ENCODE measurements around the gene HAO1.

HAO1 gene

DNA sequence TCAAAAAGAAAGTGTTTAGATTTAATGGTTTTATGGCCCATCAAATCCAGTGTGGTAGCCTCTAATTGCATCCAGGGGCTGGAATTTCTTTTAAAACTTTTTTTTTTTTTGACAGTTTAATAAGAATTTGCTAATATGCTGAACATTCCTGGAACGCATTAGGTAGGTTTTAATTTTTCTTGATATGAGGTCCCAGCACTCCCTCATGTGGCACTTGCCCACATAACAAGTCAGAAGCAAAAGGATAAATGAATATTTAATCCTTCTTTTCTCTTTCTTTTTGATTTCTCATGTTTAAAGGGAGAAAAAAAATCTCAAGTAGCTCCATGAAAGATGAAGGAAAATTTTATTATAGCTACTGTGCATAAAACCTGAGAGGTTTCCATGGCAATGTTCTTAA is 13.5 kb downstream of the HAO1 start:
- DNase-seq (ENCODE audit: low spot score): peak; percentile 40

DNA sequence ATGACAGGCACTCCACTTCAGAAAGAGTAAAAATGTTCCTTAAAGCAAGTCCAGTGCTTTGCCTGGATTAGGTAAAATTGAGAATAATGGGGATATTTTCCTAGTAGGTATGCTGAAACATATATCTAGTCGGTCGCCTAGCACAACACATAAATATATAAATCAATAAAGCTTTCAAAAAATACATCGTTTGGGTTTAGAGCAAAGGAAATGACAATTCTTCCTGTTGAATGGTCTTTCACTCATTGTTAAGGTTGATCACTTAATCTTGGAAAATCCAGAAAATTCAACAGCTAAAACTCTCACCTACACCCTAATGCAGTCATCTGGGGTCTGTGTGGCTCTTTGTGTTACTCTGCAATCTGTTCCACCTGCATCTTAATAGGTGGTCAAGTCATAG is 13.9 kb downstream of the HAO1 start:
- no peak for DNase-seq (ENCODE audit: low spot score)

DNA sequence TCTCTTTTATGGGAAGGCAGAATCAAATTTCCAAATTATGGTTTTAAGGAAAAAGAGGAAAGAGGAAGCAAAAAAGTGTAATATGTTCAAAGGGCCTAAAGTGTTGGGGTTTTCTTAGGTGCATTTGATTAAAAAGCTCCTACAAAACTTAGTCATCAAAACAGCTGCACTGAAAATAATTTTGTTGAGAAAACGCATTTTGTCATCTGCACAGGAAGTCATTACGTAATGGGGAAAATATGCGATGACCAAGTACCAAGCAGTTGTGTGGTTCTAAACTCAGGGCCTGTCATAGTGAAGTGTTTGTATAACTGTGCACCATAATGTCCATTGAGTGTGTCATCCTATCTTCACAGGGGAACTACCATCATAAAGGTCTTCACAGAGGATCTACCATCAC is 15.6 kb downstream of the HAO1 start:
- DNase-seq (ENCODE audit: low spot score): peak; percentile 58

DNA sequence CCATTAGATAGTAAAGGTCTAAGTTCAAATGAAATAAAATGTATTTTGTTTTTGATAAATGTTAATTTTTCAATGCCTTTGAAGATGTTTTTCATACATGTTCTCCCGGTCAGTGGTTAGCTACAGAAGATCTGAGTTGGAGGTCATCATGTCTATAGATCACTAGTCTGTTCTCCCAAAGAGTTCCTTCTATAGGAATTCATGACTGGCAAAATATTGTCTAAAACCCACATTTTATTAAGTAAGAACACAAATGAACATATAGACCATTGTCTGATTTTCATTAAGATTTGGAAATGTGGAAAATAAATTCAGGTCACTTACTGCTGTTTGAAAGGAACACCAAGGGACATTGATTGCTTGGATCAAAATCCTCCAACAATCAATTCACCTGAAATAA is 23.6 kb downstream of the HAO1 start:
- DNase-seq (ENCODE audit: low spot score): no peak

DNA sequence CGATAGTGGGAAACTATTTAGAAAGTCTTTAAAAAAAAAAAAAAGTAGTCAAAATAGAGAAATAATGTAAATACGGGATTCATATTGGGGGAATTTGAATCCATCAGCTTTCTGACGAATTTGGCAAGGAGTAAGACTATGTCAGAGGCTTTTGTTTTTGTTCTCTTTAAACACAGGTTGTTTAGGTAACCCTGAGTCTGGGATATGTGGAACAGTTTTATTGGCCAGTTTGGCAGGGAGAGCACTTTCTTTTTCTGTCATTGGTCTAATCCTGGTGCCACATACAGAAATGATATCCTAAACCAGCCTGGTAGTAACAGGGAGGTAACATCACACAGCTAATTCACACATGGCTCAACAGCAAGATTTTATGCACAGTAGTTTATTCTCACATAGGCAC is 27.7 kb downstream of the HAO1 start:
- DNase-seq (ENCODE audit: low spot score): no peak

DNA sequence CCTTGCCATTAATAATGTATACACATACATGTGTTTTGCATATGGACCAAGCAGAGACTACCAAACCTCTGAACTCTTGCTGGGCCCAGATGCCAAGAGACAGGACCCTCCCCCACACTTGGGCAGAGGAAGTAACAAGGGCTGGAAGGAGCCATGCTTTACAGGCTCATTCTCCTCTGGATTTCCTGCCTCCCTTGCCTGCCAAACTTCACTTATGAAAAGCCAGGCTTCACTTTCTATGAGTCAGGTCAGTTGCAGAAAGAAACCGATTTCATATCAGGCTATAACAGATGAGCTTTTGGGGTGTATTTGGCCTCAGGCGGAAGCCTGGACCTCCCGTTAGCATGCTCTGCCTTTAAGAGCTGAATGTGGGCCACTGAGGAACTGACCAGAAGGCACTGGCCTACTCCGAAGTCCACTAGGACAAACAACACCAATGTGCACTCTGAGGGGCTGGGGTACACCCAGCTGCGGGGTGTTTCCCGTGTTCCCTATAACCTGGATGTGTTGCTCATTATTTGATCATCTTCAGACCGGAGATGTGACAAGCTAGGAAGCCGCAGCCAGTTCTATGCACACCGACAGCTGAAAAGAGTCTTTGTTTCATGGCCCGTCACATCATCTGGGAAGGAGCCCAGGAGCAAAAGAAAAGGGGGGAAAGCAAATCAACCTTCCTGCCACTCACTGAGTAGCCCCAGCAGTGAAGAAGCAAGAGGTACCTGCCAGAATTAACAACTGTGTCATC is 28.5 kb downstream of the HAO1 start:
- DNase-seq (ENCODE audit: low spot score): no peak

DNA sequence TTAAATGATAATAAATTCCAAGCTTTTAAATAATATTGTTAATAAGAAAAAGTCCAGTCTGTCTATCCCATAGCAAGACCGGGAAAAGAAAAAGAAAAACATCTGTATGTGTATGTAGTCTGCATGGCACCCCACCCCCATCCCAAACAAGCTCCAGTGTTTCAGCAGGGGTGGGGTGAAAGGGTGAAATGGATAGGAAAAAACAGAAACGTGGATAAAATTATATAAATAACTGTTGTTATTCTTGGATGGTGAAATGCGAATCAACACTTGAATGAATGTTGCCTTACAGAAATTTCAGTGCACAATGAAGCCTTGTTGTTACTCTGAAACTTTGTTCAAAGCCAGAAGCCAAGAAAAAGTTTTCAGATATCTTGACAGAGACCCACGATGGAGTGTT is 31.4 kb downstream of the HAO1 start:
- no peak for DNase-seq (ENCODE audit: low spot score)

DNA sequence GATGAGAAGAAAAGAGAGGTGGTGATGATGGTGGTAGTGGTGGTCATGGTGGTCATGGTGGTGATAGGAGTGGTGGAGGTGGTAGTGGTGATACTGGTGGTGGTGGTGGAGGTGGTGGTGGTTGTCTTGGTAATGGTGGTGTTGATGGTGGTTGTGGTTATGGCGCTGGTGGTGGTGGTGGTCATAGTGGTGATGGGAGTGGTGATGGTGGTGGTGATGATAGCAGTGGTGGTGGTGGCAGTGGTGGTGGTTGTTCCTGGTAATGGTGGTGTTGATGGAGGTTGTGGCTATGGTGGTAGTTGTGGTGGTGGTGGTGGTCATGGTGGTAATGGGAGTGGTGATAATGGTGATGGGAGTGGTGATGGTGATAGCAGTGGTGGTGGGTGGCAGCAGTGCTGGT is 36.8 kb downstream of the HAO1 start:
- no peak for DNase-seq (ENCODE audit: low spot score)

DNA sequence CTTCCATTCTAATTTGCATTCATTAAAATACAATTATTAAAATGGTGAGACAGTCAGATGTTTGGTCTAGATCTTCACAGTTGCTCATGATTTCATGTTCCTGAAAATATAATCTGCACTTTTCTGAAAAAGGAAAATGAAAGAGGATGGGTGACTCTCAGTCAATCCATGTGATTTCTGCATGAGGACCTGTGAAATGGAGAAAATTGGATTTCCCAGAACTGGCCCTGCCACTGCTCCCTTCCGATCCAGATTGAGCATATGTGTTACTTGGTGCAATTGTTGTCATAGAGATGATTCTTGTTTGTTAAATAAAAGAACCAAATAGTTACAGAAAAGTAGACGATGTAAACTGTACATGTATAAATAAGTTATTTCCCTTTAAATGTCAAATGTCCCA is 37.4 kb downstream of the HAO1 start:
- no peak for DNase-seq (ENCODE audit: low spot score)

DNA sequence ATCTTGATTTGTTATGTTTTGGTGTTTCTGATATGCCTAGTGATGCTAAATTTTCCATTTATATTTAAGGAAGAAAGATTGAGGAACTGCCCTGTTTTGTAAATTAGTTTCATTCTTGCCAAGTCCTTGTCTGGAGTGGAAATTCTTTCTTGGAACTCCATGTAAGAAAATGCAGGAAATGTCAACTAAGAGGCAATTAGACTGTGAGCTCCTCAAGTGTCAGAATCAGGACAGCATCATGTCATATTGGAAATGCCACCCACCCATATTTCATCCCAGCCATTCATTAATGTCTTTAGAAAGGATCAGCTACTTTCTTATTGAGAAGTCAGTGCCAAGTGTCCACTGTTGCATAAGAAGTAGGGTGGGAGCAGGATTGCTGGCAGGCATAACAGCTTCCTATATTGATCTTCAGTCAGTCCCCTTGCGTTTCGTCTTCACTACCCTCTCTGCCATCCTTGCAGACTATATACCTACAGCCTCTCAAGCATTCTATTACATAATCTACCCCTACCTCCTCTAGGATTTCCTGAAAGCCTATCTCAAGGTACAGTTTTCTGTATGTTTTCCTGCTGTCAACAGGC is 42.4 kb downstream of the HAO1 start:
- DNase-seq (ENCODE audit: low spot score): no peak

DNA sequence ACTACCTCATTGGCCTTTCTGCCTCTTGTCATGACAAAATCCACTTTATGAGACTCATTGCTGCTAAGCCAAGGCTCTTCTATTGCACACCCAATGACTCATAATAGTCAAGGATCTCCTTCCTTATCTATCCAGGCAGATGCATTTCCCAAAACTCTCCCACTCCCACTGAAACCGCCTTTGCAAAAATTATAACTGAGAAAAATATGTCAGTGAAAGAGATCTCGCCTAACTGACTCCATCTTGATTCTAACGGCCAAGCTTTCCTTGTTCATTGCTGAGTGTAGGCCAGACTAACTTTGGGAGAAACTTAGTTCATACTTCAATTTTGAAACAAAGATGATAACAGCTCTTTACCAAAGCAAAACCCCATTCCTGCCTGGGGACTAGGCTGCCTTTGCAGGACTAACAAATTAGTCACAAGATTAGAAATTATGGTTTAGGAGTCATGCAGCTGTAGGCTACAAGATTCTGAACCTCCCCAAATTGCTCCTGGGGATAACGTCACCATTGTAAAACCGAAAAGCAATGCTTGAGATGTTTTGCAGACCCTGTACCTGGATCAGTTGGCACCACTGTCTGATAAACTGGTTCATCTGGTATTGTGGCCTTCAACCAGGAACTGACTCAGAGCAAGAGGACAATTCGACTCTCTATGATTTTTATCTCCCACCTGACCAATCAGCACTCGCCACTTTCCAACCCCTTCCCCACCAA is 47.1 kb downstream of the HAO1 start:
- no peak for DNase-seq (ENCODE audit: low spot score)

DNA sequence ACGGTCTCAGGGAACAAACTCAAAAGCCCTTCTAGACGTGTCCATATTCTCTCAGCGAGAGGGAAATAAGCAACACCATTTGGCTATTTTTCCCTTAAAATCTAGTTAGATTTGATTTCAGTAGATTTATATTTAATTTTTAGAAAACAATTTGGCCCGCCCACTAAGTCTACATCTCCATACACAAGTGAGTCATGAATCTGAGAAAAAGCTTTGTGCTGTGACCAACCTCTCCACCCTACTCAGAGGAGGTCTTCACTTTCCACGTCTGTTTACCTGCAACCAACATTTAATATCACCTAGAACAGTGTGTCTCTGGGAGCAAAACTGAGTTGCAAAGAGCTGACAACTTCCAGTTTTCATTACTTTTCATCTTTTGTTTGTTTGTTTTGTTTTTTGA is 48.6 kb downstream of the HAO1 start:
- DNase-seq (ENCODE audit: low spot score): no peak

DNA sequence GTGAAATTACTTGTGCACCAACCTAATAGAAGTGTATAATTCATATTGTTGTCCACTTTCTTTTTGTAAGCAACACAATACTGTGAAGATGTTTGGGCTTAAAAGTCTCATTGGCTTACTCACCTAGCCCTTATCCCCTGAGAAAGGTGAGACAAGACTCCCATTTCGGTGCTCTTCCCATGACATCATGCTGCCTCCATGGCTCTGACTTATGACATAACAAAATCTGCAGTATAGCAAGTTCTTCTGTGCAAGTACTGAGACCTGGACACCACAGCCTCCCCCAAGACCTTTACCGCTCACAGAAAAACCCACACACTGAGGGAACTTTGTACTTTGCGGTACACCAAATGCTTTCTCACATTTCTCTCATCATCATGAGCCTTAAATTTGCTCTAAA is 50.5 kb downstream of the HAO1 start:
- no peak for DNase-seq (ENCODE audit: low spot score)

DNA sequence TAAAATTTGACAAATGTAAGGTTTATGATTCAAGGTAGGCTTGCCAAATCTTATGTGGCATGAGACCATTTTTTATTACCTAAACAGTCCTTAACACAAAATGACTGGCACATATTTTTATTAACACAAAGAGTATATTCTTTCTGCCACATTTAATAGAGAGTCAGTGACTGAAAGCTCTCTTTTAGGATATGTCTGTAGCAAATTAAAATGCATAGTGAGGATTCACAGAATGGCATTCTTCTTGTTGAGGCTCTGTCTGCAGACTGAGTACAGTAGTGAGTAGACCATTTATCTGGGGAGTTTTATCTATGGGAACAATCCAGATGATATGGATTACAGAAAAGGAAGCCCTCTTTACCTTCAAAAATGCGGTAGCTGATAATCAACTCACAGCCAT is 56.5 kb downstream of the HAO1 start:
- no peak for DNase-seq (ENCODE audit: low spot score)

DNA sequence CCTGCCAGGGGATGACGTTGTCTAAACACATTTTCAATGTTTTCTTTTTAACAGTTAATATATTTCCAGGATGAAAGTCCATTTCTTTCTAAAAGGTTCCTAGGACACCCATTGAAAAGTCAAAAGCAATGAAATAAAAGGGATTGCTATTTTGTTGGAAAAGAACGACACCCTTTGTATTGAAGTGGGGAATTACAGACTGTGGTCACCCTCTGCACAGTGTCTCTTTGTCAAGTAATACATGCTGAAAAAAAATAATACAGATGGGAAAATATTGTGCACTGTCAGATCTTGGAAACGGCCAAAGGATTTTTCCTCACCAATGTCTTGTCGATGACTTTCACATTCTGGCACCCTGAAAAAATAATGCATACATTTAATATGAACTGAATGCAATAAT is 56.9 kb downstream of the HAO1 start:
- DNase-seq (ENCODE audit: low spot score): no peak

DNA sequence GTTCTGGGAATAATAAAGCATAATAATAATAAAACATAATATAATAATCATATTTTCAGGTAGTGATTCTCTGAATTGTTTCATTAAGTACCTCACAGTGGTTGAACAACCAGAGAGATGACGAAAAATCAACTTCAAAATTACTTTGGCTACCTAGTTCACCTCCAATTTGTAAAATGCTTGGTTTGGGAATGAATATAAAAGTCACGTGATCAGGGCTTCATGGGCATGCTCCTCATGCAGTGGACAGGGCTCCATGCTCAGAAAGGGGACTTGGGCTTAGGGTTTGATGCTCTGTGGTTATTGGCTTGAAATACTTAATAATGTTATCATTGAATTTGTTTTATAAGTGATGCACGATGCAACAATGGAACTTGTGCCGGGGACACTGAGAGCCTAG is 58.2 kb downstream of the HAO1 start:
- no peak for DNase-seq (ENCODE audit: low spot score)

DNA sequence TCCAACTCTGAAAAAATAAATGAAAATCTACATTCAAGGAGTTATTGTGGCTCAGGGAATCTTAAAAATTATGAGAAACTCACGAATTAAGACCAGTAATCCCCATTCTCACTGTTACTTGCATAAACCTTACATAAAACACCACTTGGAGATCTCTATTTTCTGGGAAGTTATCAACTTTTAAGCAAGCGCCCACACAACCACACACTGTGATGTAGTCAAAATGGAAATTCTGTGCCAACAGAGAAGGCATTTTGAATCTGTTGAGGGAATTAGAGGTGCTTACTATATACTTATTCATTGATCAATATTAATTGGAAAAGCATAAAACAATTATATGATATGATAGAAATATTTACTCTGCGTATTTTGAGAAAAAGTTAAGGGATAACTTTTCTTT is 58.7 kb downstream of the HAO1 start:
- no peak for DNase-seq (ENCODE audit: low spot score)

DNA sequence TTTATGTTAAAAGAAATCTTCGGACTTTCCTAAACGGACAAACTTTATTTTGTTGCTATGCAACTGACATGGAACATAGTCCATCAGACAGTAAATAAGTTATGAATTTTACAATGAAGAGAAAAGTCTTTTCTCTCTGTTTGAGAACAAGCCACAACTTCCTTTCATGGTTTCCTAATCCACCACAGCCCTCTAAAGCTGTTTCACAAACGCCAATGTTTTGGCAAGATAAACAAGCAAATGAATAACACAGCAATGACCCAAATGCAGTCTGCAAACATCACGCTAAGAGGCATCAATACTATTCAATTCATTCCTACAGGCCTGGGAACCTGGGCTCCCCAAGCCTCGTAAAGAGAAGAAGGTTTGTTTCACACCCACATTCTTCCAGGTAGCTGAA is 60.4 kb downstream of the HAO1 start:
- DNase-seq (ENCODE audit: low spot score): peak; percentile 6

DNA sequence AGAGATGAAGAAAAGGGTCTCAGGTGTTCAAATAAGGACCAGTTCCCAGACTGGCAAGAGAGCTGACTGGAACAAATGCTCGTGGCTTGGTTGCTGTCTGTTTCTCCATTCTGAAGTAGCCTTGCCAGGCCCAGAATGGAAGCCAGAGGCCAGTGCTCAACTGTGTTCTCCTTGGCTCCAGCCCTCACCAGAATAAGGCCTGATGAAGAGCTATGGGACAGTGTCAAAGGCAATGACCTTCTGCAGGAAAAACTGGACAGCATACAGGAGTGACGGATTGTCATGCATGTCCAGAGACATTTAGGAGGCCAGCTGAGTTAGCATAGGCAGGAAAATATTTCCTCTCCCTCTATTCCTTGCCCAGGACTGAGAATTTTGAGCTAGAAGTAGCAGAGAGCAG is 72.2 kb downstream of the HAO1 start:
- no peak for DNase-seq (ENCODE audit: low spot score)

DNA sequence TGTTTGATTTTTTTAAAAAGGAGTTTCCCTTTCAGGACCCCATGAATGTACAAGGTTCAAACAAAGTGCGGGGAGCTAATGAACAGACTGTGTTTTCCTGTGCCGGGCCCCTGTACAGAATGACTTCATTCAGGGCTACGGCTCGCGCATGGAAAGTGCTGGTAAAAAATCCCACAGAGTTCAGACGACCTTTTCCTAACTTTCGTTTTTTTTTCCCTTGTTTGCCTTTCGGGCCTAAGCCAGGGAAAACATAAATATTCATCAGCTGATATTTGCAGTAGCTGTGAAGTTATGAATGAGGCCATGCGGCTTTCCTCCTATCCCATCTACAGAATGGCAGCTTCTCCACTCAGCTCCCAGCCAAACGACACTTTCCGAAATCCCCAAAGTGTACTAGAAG is 74.0 kb downstream of the HAO1 start:
- no peak for DNase-seq (ENCODE audit: low spot score)

DNA sequence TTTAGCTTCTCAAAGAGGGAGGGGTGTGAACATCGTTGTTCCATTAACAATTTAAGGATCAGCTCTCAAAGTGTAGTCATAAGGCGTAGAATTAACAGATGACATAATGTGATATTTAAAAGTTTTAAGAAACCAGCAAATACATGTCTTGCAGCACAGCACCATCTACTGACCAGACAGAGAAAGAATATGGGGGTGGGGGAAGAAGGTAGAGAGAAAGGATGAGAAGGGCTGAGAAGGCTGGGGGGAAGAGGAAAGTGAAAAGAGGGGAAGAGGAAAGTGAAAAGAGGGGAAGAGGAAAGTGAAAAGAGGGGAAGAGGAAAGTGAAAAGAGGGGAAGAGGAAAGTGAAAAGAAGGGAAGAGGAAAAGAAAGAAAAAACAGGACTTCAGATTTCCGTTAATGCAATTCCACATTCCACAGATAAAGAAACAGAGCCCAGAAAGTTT is 80.9 kb downstream of the HAO1 start:
- DNase-seq (ENCODE audit: low spot score): peak; percentile 60

DNA sequence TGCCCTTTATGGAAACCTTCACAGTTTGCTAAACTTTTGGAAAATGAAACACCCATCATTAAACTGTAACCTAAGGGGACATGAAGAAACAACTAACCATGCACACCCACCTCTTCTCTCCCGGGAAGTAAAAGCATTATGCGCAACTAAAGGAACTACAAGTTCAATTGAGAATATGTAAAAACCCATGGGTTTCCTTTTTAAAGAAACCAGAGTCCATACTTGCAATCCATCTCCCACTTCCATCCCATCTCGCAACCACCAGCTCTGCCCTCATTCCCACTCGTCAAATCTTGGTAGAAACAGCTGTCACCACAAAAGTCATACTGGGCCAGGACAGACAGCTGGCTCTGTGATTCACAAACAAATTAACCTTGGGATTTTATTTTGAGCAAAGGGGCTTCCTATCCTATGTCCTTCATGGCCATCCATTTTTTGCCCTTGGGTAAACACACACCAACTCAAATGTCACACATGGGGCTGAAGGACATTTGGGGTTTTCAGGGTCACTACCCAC is 81.5 kb downstream of the HAO1 start:
- no peak for DNase-seq (ENCODE audit: low spot score)

DNA sequence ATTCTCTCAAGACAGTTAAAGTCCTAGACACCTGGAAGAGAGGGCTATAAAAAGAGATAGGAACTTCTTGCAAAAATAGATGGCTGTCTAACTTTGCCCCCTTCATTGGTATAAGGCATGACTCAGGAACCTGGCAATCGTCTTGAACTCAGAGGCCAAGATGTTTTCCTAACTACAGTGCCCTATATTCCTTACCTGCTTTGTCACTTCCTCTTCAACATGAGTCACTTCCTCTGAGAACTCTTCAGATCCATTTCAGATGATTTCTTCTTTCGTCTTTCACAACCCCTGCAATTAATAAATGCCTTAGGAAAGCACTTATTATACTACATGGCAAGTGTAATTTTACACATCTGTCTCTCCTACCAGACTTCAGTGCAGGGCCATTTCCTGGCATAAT is 83.5 kb downstream of the HAO1 start:
- peak; percentile 26 for DNase-seq (ENCODE audit: low spot score)

Data from GM03348 (cell line).